NT2/D1 (cell line): Measurements from ENCODE around the gene PPP1R1B.

ENCODE experiments used
- DNase-seq: peaks from one replicate; pipeline ENCODE4 v3.0.0-alpha.2; 2011; ENCODE audit warnings: low read depth, low spot score
- H3K27me3 ChIP-seq: 2 replicates; pipeline ENCODE4 v1.6.0; 2011; ENCODE audit warnings: mild to moderate bottlenecking; ENCODE audit not compliant: insufficient read length, insufficient read depth
- H3K36me3 ChIP-seq: 2 replicates; pipeline ENCODE4 v1.6.1; 2011; ENCODE audit warnings: mild to moderate bottlenecking, low read length, mixed read lengths; ENCODE audit not compliant: insufficient read depth, insufficient read length
- H3K4me1 ChIP-seq: 2 replicates; pipeline ENCODE4 v1.5.1; 2011; ENCODE audit not compliant: insufficient read depth, insufficient read length
- H3K4me3 ChIP-seq: 2 replicates; pipeline ENCODE4 v1.5.1; 2011; ENCODE audit warnings: low read depth; ENCODE audit not compliant: insufficient read length
- H3K9ac ChIP-seq: 2 replicates; pipeline ENCODE4 v1.6.0; 2011; ENCODE audit warnings: low read depth; ENCODE audit not compliant: insufficient read length
- H3K9me3 ChIP-seq: 2 replicates; pipeline ENCODE4 v1.5.1; 2011; ENCODE audit warnings: mild to moderate bottlenecking, low read length; ENCODE audit not compliant: insufficient read depth
- SUZ12 ChIP-seq: IDR thresholded peaks from 2 replicates; pipeline ENCODE4 v1.6.1; 2011; ENCODE audit not compliant: insufficient read length, insufficient read depth; ENCODE audit errors: extremely low read depth
- YY1 ChIP-seq: IDR thresholded peaks from 2 replicates; pipeline ENCODE4 v1.6.1; 2011; ENCODE audit not compliant: insufficient read length, insufficient read depth
- ZNF274 ChIP-seq: IDR thresholded peaks from 2 replicates; pipeline ENCODE4 v1.6.1; 2011; ENCODE audit warnings: mild to moderate bottlenecking, low read depth, low read length

The PPP1R1B gene

GRCh38 chr17:39607851-39608130, 19.0 kb upstream of the PPP1R1B start, which contains the start of gene NEUROD2:
Gene NEUROD2, minus strand, starts transcription at chr17:39607920. Its CDS starts 1,321 bp downstream, at chr17:39606599.
- no peak within 1 kb of the TSS for H3K9ac ChIP-seq
- H3K4me1 ChIP-seq: peaks cover 17% of the 10 kb centered on the region
- TF ChIP-seq ZNF274 (no peak), YY1 (no peak), SUZ12 (no peak)
- H3K27me3 ChIP-seq: peaks cover 99% of the 10 kb centered on the region
- H3K4me3 ChIP-seq: peak within 1 kb of the TSS; percentile 18
- H3K36me3 ChIP-seq: no peaks in the 10 kb centered on the region
- no peaks in the 10 kb centered on the region for H3K9me3 ChIP-seq
- no peak for DNase-seq

- Histone ChIP-seq H3K4me3 (no peak overlapping the region), H3K27me3 (peaks cover 99% of the 10 kb centered on the region), H3K4me1 (peaks cover 17% of the 10 kb centered on the region), H3K36me3 (no peaks in the 10 kb centered on the region), H3K9me3 (no peaks in the 10 kb centered on the region), H3K9ac (no peak overlapping the region)
- TF ChIP-seq YY1 (no peak), SUZ12 (no peak), ZNF274 (no peak)
- no peak for DNase-seq
These were observed 18.4 kb upstream of the PPP1R1B start for GRCh38 chr17:39608142-39608981.

- H3K36me3 ChIP-seq: no peaks in the 10 kb centered on the region
- H3K9me3 ChIP-seq: no peaks in the 10 kb centered on the region
- TF ChIP-seq YY1 (no peak), ZNF274 (no peak), SUZ12 (no peak)
- peaks cover 13% of the 10 kb centered on the region for H3K4me1 ChIP-seq
- H3K4me3 ChIP-seq: no peak overlapping the region
- no peak for DNase-seq
- peaks cover 96% of the 10 kb centered on the region for H3K27me3 ChIP-seq
- no peak overlapping the region for H3K9ac ChIP-seq
These were observed 17.2 kb upstream of the PPP1R1B start for GRCh38 chr17:39609416-39610025.

- Histone ChIP-seq H3K9me3 (no peaks in the 10 kb centered on the region), H3K9ac (no peak overlapping the region), H3K4me1 (peaks cover under 1% of the 10 kb centered on the region), H3K36me3 (no peaks in the 10 kb centered on the region), H3K27me3 (peaks cover 94% of the 10 kb centered on the region), H3K4me3 (no peak overlapping the region)
- TF ChIP-seq ZNF274 (no peak), YY1 (peak; percentile 60), SUZ12 (no peak)
- no peak for DNase-seq
These were observed 15.2 kb upstream of the PPP1R1B start for GRCh38 chr17:39611401-39612112.

GRCh38 chr17:39612291-39612894, 14.4 kb upstream of the PPP1R1B start:
- DNase-seq: no peak
- peaks cover 94% of the 10 kb centered on the region for H3K27me3 ChIP-seq
- no peaks in the 10 kb centered on the region for H3K9me3 ChIP-seq
- no peak overlapping the region for H3K9ac ChIP-seq
- TF ChIP-seq ZNF274 (no peak), YY1 (no peak), SUZ12 (no peak)
- H3K36me3 ChIP-seq: no peaks in the 10 kb centered on the region
- no peaks in the 10 kb centered on the region for H3K4me1 ChIP-seq
- H3K4me3 ChIP-seq: no peak overlapping the region

- Histone ChIP-seq H3K4me3 (no peak overlapping the region), H3K9ac (no peak overlapping the region), H3K27me3 (peaks cover 91% of the 10 kb centered on the region), H3K9me3 (no peaks in the 10 kb centered on the region), H3K4me1 (no peaks in the 10 kb centered on the region), H3K36me3 (no peaks in the 10 kb centered on the region)
- no peak for TF ChIP-seq YY1
- TF ChIP-seq SUZ12: no peak
- TF ChIP-seq ZNF274: no peak
- DNase-seq: no peak
These were observed 13.8 kb upstream of the PPP1R1B start for GRCh38 chr17:39612935-39613464.
